Left ventricle myocardium superior (tissue), 1 donor: ENCODE data around the gene FAM161A. TPM values are rescaled to one million over a fixed set of nuclear protein-coding genes. Genes with fewer than 3 reads are reported as not detected.
"Not testable (repeated sequence)": the region's sequence is repeated elsewhere in the genome, so short reads cannot be mapped to it uniquely, and the experiment has no call there.

ENCODE experiments used
- ATAC-seq: fragments of 200-7000 bp; cut with Tn5 transposase; one replicate; pipeline ENCODE4 v1.9.1; 2020; ENCODE audit warnings: mild to moderate bottlenecking, moderate library complexity
- DNase-seq: peaks from one replicate; pipeline ENCODE4 v3.0.0-alpha.2; 2020
- intact Hi-C: fragments of 100-400 bp; cut with micrococcal nuclease; formaldehyde crosslinking; loops from one replicate; pipeline ENCODE4 v1.11.0; 2022
- long read RNA-seq: library from polyadenylated mRNA; unstranded; transcript quantifications from one replicate; pipeline ENCODE4 v2.0.0, GENCODE V29; 2021
- total RNA-seq: library from RNA; stranded (reverse); fragmentation: NEBNext Ultra II Directional; extraction: Animal tissue kit (Norgen Biotek cat#: 25700); gene quantifications from one replicate; pipeline ENCODE4 v1.2.1, GENCODE V29; 2021
- donor health status: DM: no; HTN: yes; CAD: no; lungs with severe emphysema.

The FAM161A gene, protein sequence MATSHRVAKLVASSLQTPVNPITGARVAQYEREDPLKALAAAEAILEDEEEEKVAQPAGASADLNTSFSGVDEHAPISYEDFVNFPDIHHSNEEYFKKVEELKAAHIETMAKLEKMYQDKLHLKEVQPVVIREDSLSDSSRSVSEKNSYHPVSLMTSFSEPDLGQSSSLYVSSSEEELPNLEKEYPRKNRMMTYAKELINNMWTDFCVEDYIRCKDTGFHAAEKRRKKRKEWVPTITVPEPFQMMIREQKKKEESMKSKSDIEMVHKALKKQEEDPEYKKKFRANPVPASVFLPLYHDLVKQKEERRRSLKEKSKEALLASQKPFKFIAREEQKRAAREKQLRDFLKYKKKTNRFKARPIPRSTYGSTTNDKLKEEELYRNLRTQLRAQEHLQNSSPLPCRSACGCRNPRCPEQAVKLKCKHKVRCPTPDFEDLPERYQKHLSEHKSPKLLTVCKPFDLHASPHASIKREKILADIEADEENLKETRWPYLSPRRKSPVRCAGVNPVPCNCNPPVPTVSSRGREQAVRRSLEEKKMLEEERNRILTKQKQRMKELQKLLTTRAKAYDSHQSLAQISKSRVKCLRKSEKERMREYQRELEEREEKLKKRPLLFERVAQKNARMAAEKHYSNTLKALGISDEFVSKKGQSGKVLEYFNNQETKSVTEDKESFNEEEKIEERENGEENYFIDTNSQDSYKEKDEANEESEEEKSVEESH
- 0.89 TPM for total RNA-seq
- long read RNA-seq, partial matches to known transcripts = 1 of 1 reads
- long read RNA-seq, other reads (novel, unspliced or antisense) = 0 of 1 reads

DNA sequence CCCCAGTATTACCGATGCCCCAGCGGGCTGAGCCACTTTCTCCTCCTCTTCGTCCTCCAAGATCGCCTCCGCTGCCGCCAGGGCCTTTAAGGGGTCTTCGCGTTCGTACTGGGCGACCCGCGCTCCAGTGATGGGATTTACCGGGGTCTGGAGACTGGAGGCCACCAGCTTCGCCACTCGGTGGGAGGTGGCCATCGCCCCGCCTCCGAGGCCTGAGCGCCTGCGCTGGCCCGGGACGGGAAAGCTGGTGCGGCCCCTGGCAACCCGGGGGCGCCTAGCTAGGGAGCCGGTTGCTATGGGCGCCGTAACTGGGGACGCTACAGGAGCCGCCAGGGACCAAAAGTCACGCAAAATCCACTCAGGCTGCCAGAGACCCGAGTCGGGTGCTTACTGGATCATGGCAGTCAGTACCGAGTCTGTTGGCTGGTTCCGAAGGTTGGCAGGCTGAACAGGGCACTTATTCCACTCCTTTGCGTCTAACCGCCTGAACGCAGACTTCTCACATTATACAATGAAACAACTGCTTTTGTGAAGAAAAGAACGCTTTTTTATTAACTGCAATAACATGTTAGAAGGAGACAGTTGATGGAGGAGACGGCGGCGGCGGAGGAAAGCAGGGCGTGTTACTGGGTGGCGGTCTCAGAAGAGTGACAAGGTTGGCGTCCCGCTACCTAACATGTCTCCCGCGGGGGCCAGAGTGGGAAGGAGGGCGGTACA lies at the start of gene FAM161A:
Gene FAM161A, minus strand, starts transcription at position 214 of the 717 bp plus-strand sequence. Its CDS starts 19 bp downstream, at position 195.
- intact Hi-C loops = no loop called here
- ATAC-seq (peak; percentile 97), DNase-seq (peak; percentile 95)

DNA sequence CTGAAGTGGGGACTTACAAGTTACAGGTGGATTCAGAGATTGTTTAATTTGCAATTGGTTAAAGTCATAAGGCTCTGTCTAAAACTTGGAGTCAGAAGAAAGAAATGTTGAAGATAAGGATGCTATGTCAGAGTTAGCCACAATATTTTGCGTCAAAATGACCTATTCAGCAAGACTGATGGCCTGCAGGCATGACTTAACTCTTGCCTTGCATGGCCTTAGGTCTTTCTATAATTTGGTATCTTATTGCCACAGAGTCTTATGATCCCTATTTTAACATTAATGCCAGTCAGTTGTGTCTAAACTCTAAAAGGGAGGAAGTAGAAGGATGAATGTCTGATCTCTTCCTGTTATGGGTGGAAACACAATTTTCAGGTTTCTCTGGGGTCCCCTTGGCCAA lies 46.4 kb upstream of the FAM161A start:
- intact Hi-C loops = no loop called here
- DNase-seq (no peak), ATAC-seq (no peak)

DNA sequence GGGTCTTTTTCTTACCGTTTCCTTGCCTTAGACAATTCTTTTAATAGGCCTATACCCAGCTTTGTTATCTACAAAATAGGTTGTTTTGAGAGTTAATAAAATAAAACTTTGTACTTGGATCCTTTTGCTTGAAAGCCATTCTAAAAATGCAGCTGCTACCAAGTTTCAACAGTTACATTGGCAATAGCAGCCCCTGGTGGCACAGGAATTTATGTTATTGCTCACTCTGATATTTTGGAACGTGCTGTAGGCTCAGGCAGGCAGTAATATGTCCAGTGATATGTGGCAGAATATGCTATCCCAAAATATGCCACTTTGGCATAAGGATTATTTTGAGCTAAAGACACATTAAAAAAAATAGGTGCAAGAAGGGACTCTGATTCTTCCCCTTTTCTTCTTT lies 45.0 kb upstream of the FAM161A start:
- intact Hi-C loops = no loop called here
- DNase-seq (no peak), ATAC-seq (no peak)

DNA sequence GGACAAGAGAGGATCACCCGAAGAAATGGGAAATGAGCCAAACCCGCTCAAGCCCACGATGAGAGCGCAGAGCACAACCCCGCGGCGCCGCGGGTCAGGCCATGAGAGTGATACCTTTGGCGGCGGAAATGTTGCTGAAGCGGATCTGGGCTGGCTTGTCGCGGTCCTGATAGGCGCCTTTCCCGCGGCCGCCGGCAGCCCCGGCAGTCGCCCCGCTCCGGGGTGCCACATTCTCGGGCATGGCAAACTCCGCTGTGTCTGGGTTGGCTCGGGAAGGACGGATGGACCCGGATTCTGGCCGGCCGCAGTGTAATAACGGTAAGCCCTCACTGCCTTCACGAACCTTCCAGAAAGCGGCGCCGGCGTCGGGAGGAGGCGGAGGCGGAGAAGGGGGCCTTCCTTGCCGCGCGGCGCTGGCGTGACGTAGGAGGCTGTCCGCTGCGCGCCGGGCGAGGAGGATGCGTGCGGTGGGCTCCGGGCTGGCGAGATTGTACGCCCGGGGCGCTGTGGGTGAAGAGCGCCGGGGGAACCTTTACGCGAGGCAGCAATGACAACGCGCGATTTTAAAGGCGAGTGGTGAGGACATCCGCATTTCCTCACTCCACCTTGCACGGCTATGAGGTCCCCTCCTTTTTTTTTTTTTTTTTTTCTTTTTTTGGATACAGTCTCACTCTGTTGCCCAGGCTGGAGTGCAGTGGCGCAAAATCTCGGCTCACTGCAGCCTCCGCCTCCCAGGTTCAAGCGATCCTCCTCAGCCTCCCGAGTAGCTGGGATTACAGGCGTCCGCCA lies 34.6 kb upstream of the FAM161A start, which contains the start of gene CCT4:
Gene CCT4, minus strand, starts transcription at position 390 of the 789 bp plus-strand sequence. Its CDS starts 149 bp downstream, at position 241.
- ATAC-seq = peak; percentile 90
- peak; percentile 94 for DNase-seq
- intact Hi-C loops = no loop called here

DNA sequence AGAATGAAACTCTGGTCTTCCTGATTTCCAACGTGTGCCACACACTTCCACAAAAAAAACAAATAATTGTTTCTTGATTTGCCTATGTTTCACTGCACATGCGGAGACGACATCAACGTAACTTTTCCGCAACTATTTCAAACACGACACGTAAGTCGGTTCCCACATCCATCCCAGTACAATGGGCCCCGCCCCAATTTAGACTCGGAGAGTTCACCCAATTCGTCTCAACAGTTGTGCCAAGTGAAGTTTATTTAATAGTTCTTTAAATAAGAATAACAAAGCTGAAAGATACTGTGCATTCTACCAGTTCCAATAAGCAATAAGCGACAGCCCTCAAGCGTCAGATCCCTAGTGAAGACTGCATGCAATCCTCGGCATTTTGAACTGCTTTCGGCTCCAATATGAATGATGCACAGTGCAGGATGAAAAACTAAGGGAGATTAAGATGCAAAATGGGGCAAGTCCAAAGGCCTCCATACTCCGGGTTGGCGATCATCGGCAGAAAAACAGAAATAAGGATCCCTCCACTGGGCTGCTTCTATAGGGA lies 33.9 kb upstream of the FAM161A start:
- peak; percentile 2 for ATAC-seq
- intact Hi-C loops = no loop called here
- DNase-seq = no peak

DNA sequence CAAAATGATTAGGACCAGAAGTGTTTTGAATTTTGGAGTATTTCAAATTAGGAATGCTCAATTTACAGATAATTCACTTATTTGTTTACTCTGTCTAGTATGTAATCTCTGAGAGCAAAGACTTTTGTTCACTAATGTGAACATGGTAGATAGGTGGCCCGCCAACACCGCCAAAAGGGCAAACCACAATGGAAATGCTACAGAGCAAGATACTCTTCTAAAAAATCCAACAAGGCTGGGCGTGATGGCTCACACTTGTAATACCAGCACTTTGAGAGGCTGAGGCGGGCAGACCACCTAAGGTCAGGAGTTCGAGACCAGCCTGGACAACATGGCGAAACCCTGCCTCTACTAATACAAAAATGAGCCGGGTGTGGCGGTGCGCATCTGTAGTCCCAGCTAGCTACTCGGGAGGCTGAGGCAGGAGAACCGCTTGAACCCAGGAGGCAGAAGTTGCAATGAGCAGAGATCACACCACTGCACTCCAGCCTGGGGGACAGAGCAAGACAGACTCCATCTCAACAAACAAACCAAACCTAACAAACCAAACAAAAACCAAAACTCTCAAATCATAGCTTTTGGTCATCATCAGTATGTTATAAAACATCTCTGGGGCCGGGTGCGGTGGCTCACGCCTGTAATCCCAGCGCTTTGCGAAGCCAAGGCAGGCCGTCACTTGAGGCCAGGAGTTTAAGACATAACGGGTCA lies 32.2 kb upstream of the FAM161A start:
- intact Hi-C loops = no loop called here
- DNase-seq = no peak
- no peak for ATAC-seq

DNA sequence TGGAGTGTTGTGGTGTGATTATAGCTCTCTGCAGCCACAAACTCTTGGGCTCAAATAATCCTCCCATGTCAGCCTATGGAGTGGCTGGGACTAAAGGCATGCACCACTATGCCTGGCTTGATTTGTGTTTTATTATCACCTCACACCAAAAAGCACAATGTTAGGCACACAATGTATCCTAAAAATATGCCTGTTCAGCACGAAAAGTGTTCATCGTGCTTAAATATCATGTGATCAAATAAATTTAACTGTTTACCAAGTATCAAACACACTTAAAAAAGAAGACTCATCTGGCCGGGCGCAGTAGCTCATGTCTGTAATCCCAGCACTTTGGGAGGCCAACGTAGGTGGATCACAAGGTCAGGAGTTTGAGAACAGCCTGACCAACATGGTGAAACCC lies 29.0 kb upstream of the FAM161A start:
- DNase-seq = no peak
- ATAC-seq = no peak
- intact Hi-C loops = no loop called here

DNA sequence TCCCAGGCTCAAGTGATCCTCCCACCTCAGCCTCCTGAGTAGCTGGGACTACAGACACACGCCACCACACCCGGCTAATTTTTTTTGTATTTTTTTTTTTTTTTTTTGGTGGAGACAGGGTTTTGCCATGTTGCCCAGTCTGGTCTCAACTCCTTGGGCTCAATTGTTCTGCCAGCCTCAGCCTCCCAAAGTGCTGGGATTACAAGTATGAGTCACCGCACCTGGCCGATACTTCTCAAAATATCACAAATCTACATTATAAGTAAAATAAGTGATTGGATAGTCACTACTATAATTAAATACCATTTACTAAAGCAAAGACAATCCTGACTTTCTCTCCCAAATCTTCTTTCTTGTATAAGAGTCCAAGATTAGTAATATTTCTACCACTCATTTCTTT lies 25.5 kb upstream of the FAM161A start:
- DNase-seq, ATAC-seq, intact Hi-C loops: not testable (repeated sequence)

DNA sequence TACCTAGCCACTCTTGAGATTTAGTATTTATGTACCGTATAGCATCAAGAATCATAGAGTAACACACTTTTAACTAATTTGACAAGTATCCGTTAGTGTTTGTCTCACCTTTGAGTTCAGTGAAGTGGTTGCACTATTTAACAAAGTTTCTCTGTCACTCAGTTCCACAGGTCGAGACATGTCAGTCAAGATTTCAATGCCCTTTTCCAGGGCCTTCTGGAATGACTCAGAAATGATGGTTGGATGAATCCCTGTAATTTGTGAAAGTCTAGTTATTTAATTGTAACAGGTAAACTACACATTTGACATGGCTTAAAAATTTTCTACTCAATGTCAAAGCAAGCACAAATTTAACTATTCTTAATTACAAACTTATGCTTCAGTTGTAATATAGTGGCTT lies 24.9 kb upstream of the FAM161A start:
- intact Hi-C loops = no loop called here
- ATAC-seq = no peak
- no peak for DNase-seq

DNA sequence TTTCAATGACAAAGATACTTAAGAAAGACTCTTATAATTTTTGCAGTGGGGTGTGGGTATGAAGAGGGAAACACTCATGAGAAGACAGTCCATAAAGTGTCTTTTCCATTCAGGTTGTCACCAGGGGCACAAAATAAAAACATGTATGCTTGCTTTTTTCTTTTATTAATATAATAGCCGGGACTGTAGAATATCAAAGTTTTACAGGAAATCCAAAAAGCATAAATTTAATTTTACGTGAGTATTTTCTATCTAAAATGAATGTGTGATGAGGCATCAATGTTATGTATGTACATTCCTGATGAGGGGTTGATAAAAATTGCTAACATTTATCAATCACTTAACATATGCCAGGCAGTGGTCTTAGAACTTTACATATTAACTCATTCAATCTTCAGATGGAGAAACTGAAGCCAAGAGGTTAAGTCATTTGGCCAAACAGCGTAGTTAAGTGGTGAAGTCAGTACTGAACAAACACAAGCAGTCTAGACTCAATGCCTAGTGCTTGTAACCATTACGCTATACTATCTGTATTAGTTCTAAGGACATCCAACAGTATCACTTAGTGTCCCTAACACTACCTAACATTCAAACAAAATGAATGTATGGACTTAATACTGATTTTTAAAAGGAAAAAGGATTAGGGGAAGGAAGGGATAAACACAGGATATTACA lies 23.8 kb upstream of the FAM161A start:
- intact Hi-C loops = no loop called here
- ATAC-seq (no peak), DNase-seq (no peak)

DNA sequence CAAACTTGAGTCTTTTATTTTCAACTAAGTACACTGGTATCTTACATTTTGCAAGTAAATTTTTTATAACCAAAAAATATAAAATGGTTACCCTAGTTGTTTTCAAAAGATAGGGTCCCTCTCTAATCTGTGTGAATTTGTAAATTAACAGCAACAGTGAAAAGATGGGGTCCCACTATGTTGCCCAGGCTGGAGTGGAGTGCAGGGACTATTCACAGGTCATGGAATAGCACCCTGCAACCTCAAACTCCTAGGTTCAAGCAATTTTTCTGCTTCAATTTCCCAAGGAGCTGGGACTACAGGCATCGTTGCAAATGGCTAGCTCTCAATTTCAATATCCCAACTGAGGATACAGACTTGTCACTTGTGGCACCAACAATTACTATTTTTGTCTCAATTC lies 22.5 kb upstream of the FAM161A start:
- ATAC-seq (no peak), DNase-seq (no peak)
- intact Hi-C loops = no loop called here

DNA sequence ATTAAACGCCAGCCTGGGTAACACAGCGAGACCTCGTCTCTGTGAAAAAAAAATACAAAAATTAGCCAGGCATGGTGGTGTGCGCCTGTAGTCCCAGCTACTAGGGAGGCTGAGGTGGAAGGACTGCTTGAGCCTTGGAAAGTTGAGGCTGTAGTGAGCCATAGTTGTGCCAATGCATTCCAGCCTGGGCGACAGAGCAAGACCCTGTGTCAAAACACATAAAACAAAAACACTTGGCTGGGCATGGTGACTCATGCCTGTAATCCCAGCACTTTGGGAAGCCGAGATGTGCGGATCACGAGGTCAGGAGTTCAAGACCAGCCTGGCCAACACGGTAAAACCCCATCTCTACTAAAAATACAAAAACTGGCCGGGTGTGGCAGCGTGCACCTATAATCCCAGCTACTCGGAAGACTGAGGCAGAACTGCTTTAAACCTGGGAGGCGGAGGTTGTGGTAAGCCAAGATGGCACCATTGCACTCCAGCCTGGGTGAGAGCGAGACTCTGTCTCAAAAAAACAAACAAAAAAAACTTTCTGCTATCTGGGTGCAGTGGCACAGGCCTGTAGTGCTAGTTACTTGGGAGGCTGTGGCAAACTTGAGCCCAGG lies 12.7 kb upstream of the FAM161A start:
- ATAC-seq, intact Hi-C loops, DNase-seq: not testable (repeated sequence)

DNA sequence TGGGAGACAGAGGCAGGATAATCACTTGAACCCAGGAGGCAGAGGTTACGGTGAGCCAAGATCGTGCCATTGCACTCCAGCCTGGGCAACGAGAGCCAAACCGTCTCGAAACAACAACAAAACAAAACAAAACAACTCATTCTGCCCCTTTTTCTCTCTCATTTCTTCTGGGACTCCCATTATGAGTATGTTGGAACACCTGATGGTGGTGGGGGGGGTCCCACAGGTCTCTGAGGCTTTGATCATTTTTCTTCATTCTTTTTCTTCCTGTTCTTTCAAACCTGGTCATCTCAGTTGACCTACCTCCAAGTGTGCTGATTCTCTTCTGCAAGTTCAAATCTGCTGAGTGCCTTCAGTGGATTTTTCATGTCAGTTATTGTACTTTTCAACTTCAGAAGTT lies 8.2 kb upstream of the FAM161A start:
- DNase-seq = no peak
- ATAC-seq = no peak
- intact Hi-C loops = no loop called here

DNA sequence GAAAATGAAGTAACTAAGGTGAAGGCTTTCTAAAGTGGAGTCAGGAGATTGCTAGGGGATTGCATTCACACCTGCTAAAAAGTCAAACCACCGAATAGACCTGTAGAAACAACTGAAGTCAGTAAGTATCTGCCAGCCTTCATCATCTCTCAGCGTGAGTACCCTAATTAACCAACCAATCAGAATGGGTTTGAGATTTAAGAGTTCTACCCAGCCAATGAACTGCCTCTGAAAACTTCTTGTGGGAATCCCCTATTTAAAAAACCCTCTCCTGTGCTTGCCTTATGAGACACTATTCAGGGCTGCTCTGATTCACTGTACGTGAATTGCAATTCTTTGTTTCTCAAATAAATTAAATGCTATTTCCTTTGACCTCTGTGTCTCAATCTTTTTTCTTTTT lies 3.4 kb upstream of the FAM161A start:
- intact Hi-C loops = no loop called here
- DNase-seq = no peak
- ATAC-seq = no peak

DNA sequence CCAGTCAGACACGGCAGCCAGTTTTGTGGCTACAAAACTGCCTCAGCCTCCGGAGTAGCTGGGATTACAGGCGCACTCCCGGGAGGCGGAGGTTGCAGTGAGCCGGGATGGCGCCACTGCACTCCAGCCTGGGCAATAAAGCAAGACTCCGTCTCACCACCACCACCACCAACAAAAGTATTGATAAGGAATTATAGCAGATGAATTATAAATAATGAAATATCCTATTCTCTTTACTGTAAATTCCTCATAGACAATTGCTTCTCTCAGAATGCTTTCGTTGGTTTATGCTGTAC lies 1.4 kb upstream of the FAM161A start:
- intact Hi-C loops = no loop called here
- ATAC-seq (no peak), DNase-seq (no peak)

DNA sequence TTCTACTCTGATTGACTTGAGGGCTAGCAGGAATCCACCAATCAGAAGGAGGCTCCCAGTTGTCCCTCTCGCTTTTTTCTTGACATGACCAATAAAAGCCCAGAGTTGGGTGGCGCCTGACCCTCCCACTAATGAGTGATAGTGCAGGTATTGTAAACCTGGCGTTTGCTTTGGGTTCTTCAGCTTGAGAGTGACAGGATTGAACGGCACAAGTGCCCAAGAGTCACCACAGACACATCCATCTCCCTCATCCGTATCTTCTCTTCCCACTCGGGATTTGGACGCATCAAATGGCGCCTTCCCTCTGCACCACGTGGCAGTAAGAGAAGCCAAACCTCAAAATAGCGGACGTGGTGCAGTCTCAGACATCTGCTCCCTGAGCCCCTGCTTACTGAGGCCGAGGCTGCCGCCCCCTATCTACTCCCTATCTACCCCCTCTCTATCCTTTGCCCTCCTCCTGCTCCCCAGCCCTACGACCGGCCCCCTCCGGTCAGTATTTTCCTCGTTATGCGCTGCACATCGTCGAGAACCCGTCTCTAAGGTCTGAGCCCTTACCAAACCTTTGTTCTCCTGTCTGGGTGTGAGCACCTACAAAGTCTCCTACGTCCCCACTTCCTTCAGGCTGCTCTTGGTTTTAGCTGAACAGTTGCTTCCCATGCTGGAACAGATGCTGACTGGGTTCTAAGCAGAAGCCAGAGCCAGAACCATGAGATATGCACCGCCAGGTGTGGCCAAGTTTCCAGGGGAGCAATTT lies 881 bp upstream of the FAM161A start:
- ATAC-seq (peak; percentile 95), DNase-seq (peak; percentile 82)
- intact Hi-C loops = no loop called here
